Transverse colon (tissue), 4 donors: ENCODE measurements around the gene TMEM200B.

ENCODE experiments used
- EP300 ChIP-seq: sonication (generic); formaldehyde crosslinking; IDR thresholded peaks from one replicate; pipeline ENCODE4 v1.6.1; 2017; ENCODE audit warnings: antibody characterized with exemption, low read depth
- POLR2A ChIP-seq: fragments of 450-650 bp; IDR thresholded peaks from one replicate; pipeline ENCODE4 v1.6.1; 2016; ENCODE audit warnings: antibody characterized with exemption, mild to moderate bottlenecking, moderate library complexity
- POLR2AphosphoS5 ChIP-seq, 3 donors: sonication (generic); formaldehyde crosslinking; IDR thresholded peaks; one replicate each; pipeline ENCODE4 v1.6.1; 2016; ENCODE audit warnings: antibody characterized with exemption in 3 of 3
- TF ChIP-seq, protein P1 (sequence below), 5 experiments: fragments of 200-600 bp in 3 of 5; fragments of 450-650 bp in 2 of 5; sonication (generic) in 3 of 5; IDR thresholded peaks; 1 replicate in 2 of 5; 2 replicates in 3 of 5; pipeline ENCODE4 v1.5.1; 2016 to 2017; ENCODE audit warnings: antibody characterized with exemption in 5 of 5, inconsistent platforms in 3 of 5, mild to moderate bottlenecking in 2 of 5, moderate library complexity in 1 of 5

DNA sequence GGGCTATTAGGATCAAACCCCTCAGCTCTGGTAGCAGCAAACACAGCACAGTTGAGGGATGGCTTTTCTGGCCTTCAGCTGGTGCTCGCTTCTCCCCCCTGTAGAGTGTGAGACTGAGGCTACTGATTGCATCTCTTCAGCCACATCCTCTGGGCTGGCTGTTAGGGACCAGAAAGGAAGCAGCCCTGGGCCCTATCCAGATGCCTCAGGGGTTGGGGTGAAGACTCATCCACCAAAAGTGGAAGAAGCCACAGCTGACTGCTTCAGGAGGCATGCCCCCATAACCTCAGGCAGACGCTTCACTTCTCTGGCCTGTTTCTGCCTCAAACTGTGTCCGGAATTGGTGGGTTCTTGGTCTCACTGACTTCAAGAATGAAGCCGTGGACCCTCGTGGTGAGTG is 6.2 kb upstream of the TMEM200B start:
- TF ChIP-seq, protein P1, sequence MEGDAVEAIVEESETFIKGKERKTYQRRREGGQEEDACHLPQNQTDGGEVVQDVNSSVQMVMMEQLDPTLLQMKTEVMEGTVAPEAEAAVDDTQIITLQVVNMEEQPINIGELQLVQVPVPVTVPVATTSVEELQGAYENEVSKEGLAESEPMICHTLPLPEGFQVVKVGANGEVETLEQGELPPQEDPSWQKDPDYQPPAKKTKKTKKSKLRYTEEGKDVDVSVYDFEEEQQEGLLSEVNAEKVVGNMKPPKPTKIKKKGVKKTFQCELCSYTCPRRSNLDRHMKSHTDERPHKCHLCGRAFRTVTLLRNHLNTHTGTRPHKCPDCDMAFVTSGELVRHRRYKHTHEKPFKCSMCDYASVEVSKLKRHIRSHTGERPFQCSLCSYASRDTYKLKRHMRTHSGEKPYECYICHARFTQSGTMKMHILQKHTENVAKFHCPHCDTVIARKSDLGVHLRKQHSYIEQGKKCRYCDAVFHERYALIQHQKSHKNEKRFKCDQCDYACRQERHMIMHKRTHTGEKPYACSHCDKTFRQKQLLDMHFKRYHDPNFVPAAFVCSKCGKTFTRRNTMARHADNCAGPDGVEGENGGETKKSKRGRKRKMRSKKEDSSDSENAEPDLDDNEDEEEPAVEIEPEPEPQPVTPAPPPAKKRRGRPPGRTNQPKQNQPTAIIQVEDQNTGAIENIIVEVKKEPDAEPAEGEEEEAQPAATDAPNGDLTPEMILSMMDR (IDR thresholded peaks at IDR 0.05) = no peak
- TF ChIP-seq EP300 = no peak
- no peak for TF ChIP-seq POLR2A
- no peak for TF ChIP-seq POLR2AphosphoS5 (IDR thresholded peaks at IDR 0.05)
